Measurements from ENCODE around the gene MAIP1.

The MAIP1 gene

GRCh38 chr2:199983534-199983933 lies 28.2 kb downstream of the MAIP1 start:
- no peak for TF ChIP-seq EZH2phosphoT487 (IDR thresholded peaks at IDR 0.05; ENCODE audit: low read length)

GRCh38 chr2:199984159-199984558 lies 28.8 kb downstream of the MAIP1 start:
- no peak overlapping the region for H3K4me2 ChIP-seq (ENCODE audit: low read depth, low read length)
- H4K20me1 ChIP-seq (ENCODE audit: insufficient read depth, low read length) = no peaks in the 10 kb centered on the region
- H3K9me2 ChIP-seq (replicated peaks; ENCODE audit: insufficient read depth, low read length) = no peaks in the 10 kb centered on the region
- DNase-seq = no peak
- H3K4me1 ChIP-seq (ENCODE audit: low read length) = peaks cover 7% of the 10 kb centered on the region; the same call in 1 of the 2 replicates
- H3F3A ChIP-seq (ENCODE audit: insufficient read depth, low read length) = no peaks in the 10 kb centered on the region
- no peaks in the 10 kb centered on the region for H3K9me3 ChIP-seq (replicated peaks; ENCODE audit: insufficient read depth, low read length)
- no peaks in the 10 kb centered on the region for H3K27me3 ChIP-seq (replicated peaks; ENCODE audit: insufficient read depth, low read length)
- H3K9ac ChIP-seq (ENCODE audit: low read length) = no peak overlapping the region
- no peaks in the 10 kb centered on the region for H3K79me2 ChIP-seq (ENCODE audit: low read length)
- no peak overlapping the region for H2AFZ ChIP-seq (ENCODE audit: low read length)
- H3K4me3 ChIP-seq (ENCODE audit: low read length) = no peak overlapping the region
- TF ChIP-seq CTCF (IDR thresholded peaks at IDR 0.05; ENCODE audit: low read length) = no peak
- no peak for TF ChIP-seq EZH2 (optimal IDR thresholded peaks at IDR 0.05; ENCODE audit: low read depth, low read length)
- H3K27ac ChIP-seq (ENCODE audit: low read length) = no peak overlapping the region
- H3K36me3 ChIP-seq (replicated peaks; ENCODE audit: insufficient read depth, low read length) = no peaks in the 10 kb centered on the region

More at GRCh38 chr2:199983534-199983933, 28.2 kb downstream of the MAIP1 start:
- Histone ChIP-seq H2AFZ (ENCODE audit: low read length) (no peak overlapping the region), H3K27ac (ENCODE audit: low read length) (no peak overlapping the region), H4K20me1 (ENCODE audit: insufficient read depth, low read length) (no peaks in the 10 kb centered on the region), H3K9me3 (replicated peaks; ENCODE audit: insufficient read depth, low read length) (no peaks in the 10 kb centered on the region), H3K9ac (ENCODE audit: low read length) (no peak overlapping the region), H3K9me2 (replicated peaks; ENCODE audit: insufficient read depth, low read length) (no peaks in the 10 kb centered on the region), H3K4me3 (ENCODE audit: low read length) (no peak overlapping the region), H3K79me2 (ENCODE audit: low read length) (no peaks in the 10 kb centered on the region), H3F3A (ENCODE audit: insufficient read depth, low read length) (0 out of 2 replicates have a peak, but pooled peaks cover under 1% of the 10 kb centered on the region), H3K36me3 (replicated peaks; ENCODE audit: insufficient read depth, low read length) (no peaks in the 10 kb centered on the region), H3K27me3 (replicated peaks; ENCODE audit: insufficient read depth, low read length) (no peaks in the 10 kb centered on the region), H3K4me2 (ENCODE audit: low read depth, low read length) (no peak overlapping the region), H3K4me1 (ENCODE audit: low read length) (peaks cover 13% of the 10 kb centered on the region)
- DNase-seq = no peak

- H3K9me3 ChIP-seq (replicated peaks; ENCODE audit: insufficient read depth, low read length) = no peaks in the 10 kb centered on the region
- H3K4me1 ChIP-seq (ENCODE audit: low read length) = peaks cover 5% of the 10 kb centered on the region; the same call in 1 of the 2 replicates
- H3K36me3 ChIP-seq (replicated peaks; ENCODE audit: insufficient read depth, low read length) = no peaks in the 10 kb centered on the region
- H2AFZ ChIP-seq (ENCODE audit: low read length) = no peak overlapping the region
- no peak overlapping the region for H3K4me2 ChIP-seq (ENCODE audit: low read depth, low read length)
- H3K27me3 ChIP-seq (replicated peaks; ENCODE audit: insufficient read depth, low read length) = no peaks in the 10 kb centered on the region
- H3K9ac ChIP-seq (ENCODE audit: low read length) = no peak overlapping the region
- no peaks in the 10 kb centered on the region for H3K79me2 ChIP-seq (ENCODE audit: low read length)
- no peak for DNase-seq
- no peak overlapping the region for H3K27ac ChIP-seq (ENCODE audit: low read length)
- H3K4me3 ChIP-seq (ENCODE audit: low read length) = no peak overlapping the region
- no peaks in the 10 kb centered on the region for H4K20me1 ChIP-seq (ENCODE audit: insufficient read depth, low read length)
- no peaks in the 10 kb centered on the region for H3K9me2 ChIP-seq (replicated peaks; ENCODE audit: insufficient read depth, low read length)
- no peaks in the 10 kb centered on the region for H3F3A ChIP-seq (ENCODE audit: insufficient read depth, low read length)
- no peak for TF ChIP-seq EZH2phosphoT487 (IDR thresholded peaks at IDR 0.05; ENCODE audit: low read length)
- no peak for TF ChIP-seq EZH2 (optimal IDR thresholded peaks at IDR 0.05; ENCODE audit: low read depth, low read length)
- TF ChIP-seq CTCF (IDR thresholded peaks at IDR 0.05; ENCODE audit: low read length) = no peak
Observed at GRCh38 chr2:199984755-199985154, 29.4 kb downstream of the MAIP1 start.

- no peak overlapping the region for H3K9ac ChIP-seq (ENCODE audit: low read length)
- H3K4me2 ChIP-seq (ENCODE audit: low read depth, low read length) = peak overlapping the region; percentile 23; the same call in 1 of the 2 replicates
- H3K36me3 ChIP-seq (replicated peaks; ENCODE audit: insufficient read depth, low read length) = no peaks in the 10 kb centered on the region
- H3K27ac ChIP-seq (ENCODE audit: low read length) = no peak overlapping the region
- peaks cover 4% of the 10 kb centered on the region; the same call in 1 of the 2 replicates for H3K4me1 ChIP-seq (ENCODE audit: low read length)
- no peaks in the 10 kb centered on the region for H4K20me1 ChIP-seq (ENCODE audit: insufficient read depth, low read length)
- H3K79me2 ChIP-seq (ENCODE audit: low read length) = no peaks in the 10 kb centered on the region
- TF ChIP-seq EZH2 (optimal IDR thresholded peaks at IDR 0.05; ENCODE audit: low read depth, low read length) (no peak), CTCF (IDR thresholded peaks at IDR 0.05; ENCODE audit: low read length) (peak; percentile 81), EZH2phosphoT487 (IDR thresholded peaks at IDR 0.05; ENCODE audit: low read length) (no peak)
- no peak overlapping the region for H3K4me3 ChIP-seq (ENCODE audit: low read length)
- H2AFZ ChIP-seq (ENCODE audit: low read length) = peak overlapping the region; percentile 79
- no peaks in the 10 kb centered on the region for H3K9me3 ChIP-seq (replicated peaks; ENCODE audit: insufficient read depth, low read length)
- H3F3A ChIP-seq (ENCODE audit: insufficient read depth, low read length) = no peaks in the 10 kb centered on the region
- H3K27me3 ChIP-seq (replicated peaks; ENCODE audit: insufficient read depth, low read length) = no peaks in the 10 kb centered on the region
- DNase-seq = peak; percentile 80
- no peaks in the 10 kb centered on the region for H3K9me2 ChIP-seq (replicated peaks; ENCODE audit: insufficient read depth, low read length)
Observed at GRCh38 chr2:199985625-199986207, 30.3 kb downstream of the MAIP1 start.

All from MM.1S (cell line).